BLaER1 (cell line): ENCODE measurements around the gene KIRREL2.
"Not testable (repeated sequence)": the region's sequence is repeated elsewhere in the genome, so short reads cannot be mapped to it uniquely, and the experiment has no call there.

Experiments
- H3K27ac ChIP-seq: shearing (Covaris generic); formaldehyde crosslinking; 2 replicates; pipeline ENCODE4 v1.8.1; 2022
- H3K27me3 ChIP-seq: shearing (Covaris generic); formaldehyde crosslinking; 2 replicates; pipeline ENCODE4 v1.8.1; 2022
- H3K36me3 ChIP-seq: shearing (Covaris generic); formaldehyde crosslinking; 2 replicates; pipeline ENCODE4 v1.8.1; 2022
- H3K4me1 ChIP-seq: shearing (Covaris generic); formaldehyde crosslinking; 2 replicates; pipeline ENCODE4 v1.8.1; 2022
- H3K4me2 ChIP-seq: shearing (Covaris generic); formaldehyde crosslinking; 2 replicates; pipeline ENCODE4 v1.8.1; 2022
- H3K4me3 ChIP-seq: shearing (Covaris generic); formaldehyde crosslinking; 2 replicates; pipeline ENCODE4 v1.8.1; 2022
- H3K9ac ChIP-seq: shearing (Covaris generic); formaldehyde crosslinking; 2 replicates; pipeline ENCODE4 v1.8.1; 2022
- H3K9me3 ChIP-seq: shearing (Covaris generic); formaldehyde crosslinking; 2 replicates; pipeline ENCODE4 v1.8.1; 2022
- H4K20me1 ChIP-seq: shearing (Covaris generic); formaldehyde crosslinking; 2 replicates; pipeline ENCODE4 v1.8.1; 2022
- Cebpa-rat ChIP-seq: shearing (Covaris generic); IDR thresholded peaks from 2 replicates; pipeline ENCODE4 v1.8.1; 2022

Gene KIRREL2

GRCh38 chr19:35882114-35882832, 25.6 kb downstream of the KIRREL2 start:
- no peak overlapping the region for H3K27ac ChIP-seq
- H3K9me3 ChIP-seq = no peaks in the 10 kb centered on the region
- H3K4me2 ChIP-seq = peak overlapping the region; percentile 27
- peaks cover 24% of the 10 kb centered on the region; the same call in 1 of the 2 replicates for H4K20me1 ChIP-seq
- H3K36me3 ChIP-seq = peaks cover 9% of the 10 kb centered on the region
- H3K4me1 ChIP-seq = peaks cover 10% of the 10 kb centered on the region
- H3K4me3 ChIP-seq = no peak overlapping the region
- no peak for TF ChIP-seq Cebpa-rat
- peaks cover 32% of the 10 kb centered on the region for H3K27me3 ChIP-seq
- H3K9ac ChIP-seq = no peak overlapping the region

GRCh38 chr19:35883882-35884281, 27.2 kb downstream of the KIRREL2 start:
- Histone ChIP-seq H3K4me3 (no peak overlapping the region), H3K9ac (no peak overlapping the region), H3K27ac (no peak overlapping the region), H3K4me2 (no peak overlapping the region), H3K36me3 (peaks cover 26% of the 10 kb centered on the region), H3K9me3 (no peaks in the 10 kb centered on the region), H3K27me3 (peaks cover 16% of the 10 kb centered on the region), H4K20me1 (peaks cover 16% of the 10 kb centered on the region; the same call in 1 of the 2 replicates), H3K4me1 (peaks cover 10% of the 10 kb centered on the region)
- no peak for TF ChIP-seq Cebpa-rat

- H3K4me3 ChIP-seq = no peak overlapping the region
Observed at GRCh38 chr19:35885225-35885738, 28.6 kb downstream of the KIRREL2 start.

GRCh38 chr19:35885904-35886303, 29.2 kb downstream of the KIRREL2 start:
- H3K9ac ChIP-seq = no peak overlapping the region
- H3K4me2 ChIP-seq = no peak overlapping the region
- H3K36me3 ChIP-seq = peaks cover 46% of the 10 kb centered on the region
- H3K27ac ChIP-seq = no peak overlapping the region
- H3K4me1 ChIP-seq = peaks cover 6% of the 10 kb centered on the region
- 0 out of 2 replicates have a peak, but pooled peaks cover under 1% of the 10 kb centered on the region for H3K27me3 ChIP-seq
- H3K4me3 ChIP-seq = no peak overlapping the region
- H4K20me1 ChIP-seq = peaks cover 7% of the 10 kb centered on the region; the same call in 1 of the 2 replicates
- no peak for TF ChIP-seq Cebpa-rat
- no peaks in the 10 kb centered on the region for H3K9me3 ChIP-seq

More at GRCh38 chr19:35885225-35885738, 28.6 kb downstream of the KIRREL2 start:
- Histone ChIP-seq H3K4me1 (peaks cover 6% of the 10 kb centered on the region), H3K9ac (no peak overlapping the region), H3K36me3 (peaks cover 40% of the 10 kb centered on the region), H3K27me3 (peaks cover 3% of the 10 kb centered on the region; the same call in 1 of the 2 replicates), H3K9me3 (no peaks in the 10 kb centered on the region), H3K4me2 (no peak overlapping the region), H4K20me1 (peaks cover 13% of the 10 kb centered on the region; the same call in 1 of the 2 replicates), H3K27ac (no peak overlapping the region)
- TF ChIP-seq Cebpa-rat = no peak

GRCh38 chr19:35887197-35887596, 30.5 kb downstream of the KIRREL2 start:
- Histone ChIP-seq H3K9ac (no peak overlapping the region), H3K4me3 (no peak overlapping the region), H3K27me3 (no peaks in the 10 kb centered on the region), H3K9me3 (no peaks in the 10 kb centered on the region), H3K4me2 (no peak overlapping the region), H3K4me1 (peaks cover 5% of the 10 kb centered on the region), H3K27ac (no peak overlapping the region), H4K20me1 (0 out of 2 replicates have a peak, but pooled peaks cover 7% of the 10 kb centered on the region), H3K36me3 (peaks cover 53% of the 10 kb centered on the region)
- no peak for TF ChIP-seq Cebpa-rat

GRCh38 chr19:35888398-35888797, 31.7 kb downstream of the KIRREL2 start:
- H3K36me3 ChIP-seq = peaks cover 65% of the 10 kb centered on the region
- H3K9ac ChIP-seq = no peak overlapping the region
- no peak overlapping the region for H3K27ac ChIP-seq
- H3K27me3 ChIP-seq = no peaks in the 10 kb centered on the region
- H3K4me2 ChIP-seq = no peak overlapping the region
- TF ChIP-seq Cebpa-rat = no peak
- H4K20me1 ChIP-seq = 0 out of 2 replicates have a peak, but pooled peaks cover 7% of the 10 kb centered on the region
- H3K9me3 ChIP-seq = no peaks in the 10 kb centered on the region
- no peak overlapping the region for H3K4me3 ChIP-seq
- H3K4me1 ChIP-seq = no peaks in the 10 kb centered on the region

- no peak overlapping the region for H3K4me3 ChIP-seq
- no peak overlapping the region for H3K27ac ChIP-seq
- H3K27me3 ChIP-seq = no peaks in the 10 kb centered on the region
- 0 out of 2 replicates have a peak, but pooled peaks cover 7% of the 10 kb centered on the region for H4K20me1 ChIP-seq
- no peak for TF ChIP-seq Cebpa-rat
- no peak overlapping the region for H3K9ac ChIP-seq
- H3K9me3 ChIP-seq = no peaks in the 10 kb centered on the region
- H3K36me3 ChIP-seq = peaks cover 76% of the 10 kb centered on the region
- H3K4me2 ChIP-seq = no peak overlapping the region
- no peaks in the 10 kb centered on the region for H3K4me1 ChIP-seq
Observed at GRCh38 chr19:35889370-35890112, 32.8 kb downstream of the KIRREL2 start.

GRCh38 chr19:35890113-35890650, 33.5 kb downstream of the KIRREL2 start:
- Histone ChIP-seq H4K20me1 (0 out of 2 replicates have a peak, but pooled peaks cover 7% of the 10 kb centered on the region), H3K9ac (no peak overlapping the region), H3K27ac (no peak overlapping the region), H3K36me3 (peaks cover 83% of the 10 kb centered on the region), H3K4me2 (no peak overlapping the region), H3K27me3 (no peaks in the 10 kb centered on the region), H3K9me3 (no peaks in the 10 kb centered on the region), H3K4me3 (no peak overlapping the region), H3K4me1 (no peaks in the 10 kb centered on the region)
- TF ChIP-seq Cebpa-rat = no peak

- H3K27me3 ChIP-seq, H3K4me2 ChIP-seq: not testable (repeated sequence)
- H3K36me3 ChIP-seq = peaks cover 94% of the 10 kb centered on the region
Observed at GRCh38 chr19:35891819-35892218, 35.1 kb downstream of the KIRREL2 start.

More at GRCh38 chr19:35891819-35892218, 35.1 kb downstream of the KIRREL2 start:
- not testable (repeated sequence) for H3K4me3 ChIP-seq, H3K27ac ChIP-seq, H3K9me3 ChIP-seq, H3K9ac ChIP-seq, H3K4me1 ChIP-seq, H4K20me1 ChIP-seq
